ENCODE data around the gene MICALL1.

DNA sequence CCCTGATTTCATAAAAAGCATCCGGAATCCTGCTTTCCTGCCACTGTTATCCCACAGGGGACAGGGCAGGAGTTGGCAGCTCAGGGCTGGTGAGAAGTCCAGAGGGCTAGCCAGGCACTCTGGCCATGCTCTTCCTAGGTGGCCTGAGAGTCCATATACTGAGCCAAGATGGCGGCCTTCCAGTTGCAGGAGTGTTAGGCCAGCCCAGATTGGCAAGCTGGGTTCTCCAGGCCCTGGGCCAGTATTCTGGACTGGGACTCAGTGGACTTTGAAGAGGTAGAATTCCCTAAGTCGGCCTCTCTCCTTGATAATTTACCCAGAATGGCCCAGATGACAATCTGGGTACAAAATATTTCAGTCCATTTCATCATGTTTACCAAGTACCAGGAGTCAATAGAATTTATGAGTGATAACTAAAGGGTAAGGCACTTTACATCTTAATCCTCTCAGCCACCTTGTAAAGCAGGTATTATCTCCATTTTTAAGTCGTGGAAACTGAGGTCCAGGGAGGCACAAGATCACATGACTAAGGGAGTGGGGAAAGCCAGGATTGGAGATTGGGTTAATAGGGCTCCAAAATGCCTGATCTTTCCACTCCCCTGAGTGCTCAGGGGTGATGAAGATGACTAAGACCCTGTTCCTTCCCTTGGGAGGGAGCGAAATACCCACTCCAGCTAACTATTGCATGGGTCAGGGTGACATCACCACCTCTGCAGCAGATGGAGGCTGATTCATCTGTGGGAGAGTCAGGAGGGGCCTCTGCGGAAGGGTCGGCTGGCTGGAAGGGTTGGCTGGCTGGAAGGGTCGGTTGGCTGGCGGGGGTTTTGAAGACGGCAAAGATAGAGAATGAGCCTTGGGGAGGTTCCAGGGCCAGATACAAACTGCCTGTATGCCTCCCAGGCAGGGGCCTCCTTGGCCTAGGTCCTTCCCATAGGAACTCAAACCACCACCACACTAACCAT lies 1.2 kb upstream of the MICALL1 start:
- TF ChIP-seq EZH2phosphoT487 (IDR thresholded peaks at IDR 0.05; ENCODE audit: insufficient read depth, low read depth) = no peak
- TF ChIP-seq EZH2 (IDR thresholded peaks at IDR 0.05; ENCODE audit: insufficient read depth, poor library complexity, severe bottlenecking) = no peak

Measured in GM23248 (cell line).